HG02885 (cell line): Measurements from ENCODE around the gene BRICD5.

ENCODE experiments used
- ATAC-seq: cut with Tn5 transposase; IDR thresholded peaks from one replicate; pipeline ENCODE4 v1.9.1; 2021; ENCODE audit warnings: mild to moderate bottlenecking; ENCODE audit not compliant: unreplicated experiment, poor library complexity

BRICD5 gene

GRCh38 chr16:2186505-2186904, 24.2 kb downstream of the BRICD5 start:
- no peak for ATAC-seq

GRCh38 chr16:2186064-2186463, 24.6 kb downstream of the BRICD5 start:
- ATAC-seq, result no peak

- no peak for ATAC-seq
Measured at GRCh38 chr16:2184962-2185361, 25.7 kb downstream of the BRICD5 start.

GRCh38 chr16:2184346-2184745, 26.3 kb downstream of the BRICD5 start:
- no peak for ATAC-seq

GRCh38 chr16:2183671-2184070, 27.0 kb downstream of the BRICD5 start:
- ATAC-seq, result no peak

GRCh38 chr16:2181952-2182351, 28.7 kb downstream of the BRICD5 start:
- ATAC-seq, result no peak

- ATAC-seq, result no peak
Measured at GRCh38 chr16:2180962-2181923, 29.4 kb downstream of the BRICD5 start.

- no peak for ATAC-seq
Measured at GRCh38 chr16:2180461-2180860, 30.2 kb downstream of the BRICD5 start.

GRCh38 chr16:2179576-2179975, 31.1 kb downstream of the BRICD5 start:
- ATAC-seq, result no peak

GRCh38 chr16:2179107-2179501, 31.6 kb downstream of the BRICD5 start:
- no peak for ATAC-seq

- no peak for ATAC-seq
Measured at GRCh38 chr16:2178321-2179106, 32.1 kb downstream of the BRICD5 start.

GRCh38 chr16:2177561-2177960, 33.1 kb downstream of the BRICD5 start:
- ATAC-seq, result no peak

GRCh38 chr16:2177101-2177500, 33.6 kb downstream of the BRICD5 start:
- no peak for ATAC-seq

- ATAC-seq, result no peak
Measured at GRCh38 chr16:2176047-2176446, 34.6 kb downstream of the BRICD5 start.

GRCh38 chr16:2175454-2175853, 35.2 kb downstream of the BRICD5 start:
- no peak for ATAC-seq

- ATAC-seq, result no peak
Measured at GRCh38 chr16:2174396-2175131, 36.1 kb downstream of the BRICD5 start.

- ATAC-seq, result no peak
Measured at GRCh38 chr16:2173916-2174315, 36.7 kb downstream of the BRICD5 start.

- no peak for ATAC-seq
Measured at GRCh38 chr16:2173366-2173765, 37.3 kb downstream of the BRICD5 start.

- no peak for ATAC-seq
Measured at GRCh38 chr16:2172688-2173335, 37.9 kb downstream of the BRICD5 start.

- ATAC-seq, result no peak
Measured at GRCh38 chr16:2171601-2172178, 39.0 kb downstream of the BRICD5 start.
